Endothelial cell of hepatic sinusoid (primary cell): Measurements from ENCODE around the gene LYRM4.

ENCODE experiments used
- in situ Hi-C: cut with HindIII; loops from 2 replicates; pipeline ENCODE4 v1.10.0; 2017; ENCODE audit warnings: low sequenced_read_pairs

LYRM4 gene

GRCh38 chr6:5059036-5059896 lies 201.5 kb downstream of the LYRM4 start:
- in situ Hi-C loops: no loop called here
